A172 (cell line): Measurements from ENCODE around the gene MED16. TPM values are rescaled to one million over a fixed set of nuclear protein-coding genes. Genes with fewer than 3 reads are reported as not detected.
"Not testable (repeated sequence)": the region's sequence is repeated elsewhere in the genome, so short reads cannot be mapped to it uniquely, and the experiment has no call there.

Experiments used
- DNase-seq: peaks from one replicate; pipeline ENCODE4 v3.0.0-alpha.2; 2015; ENCODE audit warnings: low spot score
- total RNA-seq: library from RNA; depleted of rRNA; stranded (reverse); fragments of >200 nt; shearing (Covaris generic); gene quantifications from 2 replicates; pipeline ENCODE4 v1.2.3, GENCODE V29; 2014

Gene MED16
- total RNA-seq, 1 experiment from 2014 or later, result 15.2 TPM

- no peak for DNase-seq
Measured at GRCh38 chr19:911197-912033, 18.4 kb upstream of the MED16 start.

- no peak for DNase-seq
Measured at GRCh38 chr19:907183-907853, 14.3 kb upstream of the MED16 start.

DNA sequence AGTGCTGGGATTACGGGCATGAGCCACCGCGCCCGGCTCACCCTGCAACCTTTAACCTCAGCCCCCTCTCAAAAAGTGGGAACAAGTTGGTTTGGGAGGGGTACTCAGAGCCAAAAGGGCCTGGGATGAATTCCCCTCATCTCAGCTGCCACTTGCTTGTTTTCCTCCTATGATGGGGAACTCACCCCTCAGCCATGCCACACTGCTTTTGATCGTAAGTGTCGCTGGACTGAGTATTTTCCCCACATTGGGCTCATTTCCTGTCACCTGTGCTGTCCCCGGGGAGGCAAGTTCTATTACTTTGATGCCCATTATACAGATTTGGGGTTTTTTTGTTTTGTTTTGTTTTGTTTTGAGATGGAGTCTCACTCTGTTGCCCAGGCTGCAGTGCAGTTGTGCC lies 13.5 kb upstream of the MED16 start:
- DNase-seq, result no peak

DNA sequence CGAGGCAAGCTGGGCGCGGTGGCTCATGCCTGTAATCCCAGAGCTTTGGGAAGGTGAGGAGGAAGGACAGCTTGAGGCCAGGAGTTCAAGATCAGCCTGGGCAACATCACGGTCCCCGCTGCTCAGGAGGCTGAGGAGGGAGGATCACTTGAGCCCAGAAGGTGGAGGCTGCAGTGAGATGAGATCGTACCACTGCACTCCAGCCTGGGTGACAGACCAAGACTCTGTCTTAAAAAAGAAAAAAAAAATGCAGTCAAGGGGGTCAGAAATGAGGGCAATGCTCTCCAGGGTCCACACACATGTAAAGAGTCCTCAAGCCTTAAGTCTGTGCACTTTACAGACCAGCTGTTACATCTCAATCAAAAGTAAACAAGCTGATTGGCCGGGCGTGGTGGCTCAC lies 11.6 kb upstream of the MED16 start:
- DNase-seq, result no peak

- DNase-seq, result peak; percentile 74
Measured at GRCh38 chr19:903266-903797, 10.3 kb upstream of the MED16 start.

DNA sequence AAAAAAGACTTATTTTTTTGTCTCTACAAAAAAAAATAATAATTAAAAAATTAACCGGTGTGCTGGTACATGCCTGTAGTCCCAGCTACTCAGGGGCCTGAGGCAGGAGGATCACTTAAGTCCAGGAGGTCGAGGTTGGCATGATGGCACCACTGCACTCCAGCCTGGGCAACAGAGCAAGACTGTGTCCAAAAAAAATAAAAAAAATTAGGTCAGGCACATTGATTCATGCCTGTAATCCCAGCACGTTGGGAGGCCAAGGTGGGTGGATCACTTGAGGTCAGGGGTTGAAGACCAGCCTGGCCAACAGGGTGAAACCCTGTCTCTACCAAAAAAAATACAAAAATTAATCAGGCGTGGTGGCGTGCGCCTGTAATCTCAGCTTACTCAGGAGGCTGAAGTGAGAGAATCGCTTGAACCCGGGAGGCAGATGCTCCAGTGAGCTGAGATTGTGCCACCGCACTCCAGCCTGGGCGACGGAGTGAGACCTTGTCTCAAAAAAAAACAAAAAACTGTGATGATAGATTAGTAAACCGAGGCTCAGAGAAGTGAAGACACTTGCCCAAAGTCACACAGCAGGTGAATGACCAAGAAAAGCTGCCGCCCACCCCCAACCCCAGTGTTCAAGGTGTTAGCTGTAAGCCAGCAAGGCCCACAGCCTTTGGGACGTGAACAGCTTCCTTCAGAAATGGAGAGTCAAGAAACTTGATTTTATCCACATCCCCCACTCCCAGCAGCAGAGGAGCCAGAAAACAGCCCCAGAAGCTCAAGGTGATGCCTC lies 9.6 kb upstream of the MED16 start:
- DNase-seq, result no peak

- no peak for DNase-seq
Measured at GRCh38 chr19:902093-902370, 9.0 kb upstream of the MED16 start.

- DNase-seq, result no peak
Measured at GRCh38 chr19:901216-902092, 8.5 kb upstream of the MED16 start.

GRCh38 chr19:900302-901111 lies 7.5 kb upstream of the MED16 start:
- peak; percentile 40 for DNase-seq

GRCh38 chr19:900043-900301 lies 7.0 kb upstream of the MED16 start:
- no peak for DNase-seq

GRCh38 chr19:899336-900042 lies 6.5 kb upstream of the MED16 start:
- DNase-seq, result no peak

GRCh38 chr19:898663-899062 lies 5.7 kb upstream of the MED16 start:
- no peak for DNase-seq

- no peak for DNase-seq
Measured at GRCh38 chr19:897442-898039, 4.6 kb upstream of the MED16 start.

DNA sequence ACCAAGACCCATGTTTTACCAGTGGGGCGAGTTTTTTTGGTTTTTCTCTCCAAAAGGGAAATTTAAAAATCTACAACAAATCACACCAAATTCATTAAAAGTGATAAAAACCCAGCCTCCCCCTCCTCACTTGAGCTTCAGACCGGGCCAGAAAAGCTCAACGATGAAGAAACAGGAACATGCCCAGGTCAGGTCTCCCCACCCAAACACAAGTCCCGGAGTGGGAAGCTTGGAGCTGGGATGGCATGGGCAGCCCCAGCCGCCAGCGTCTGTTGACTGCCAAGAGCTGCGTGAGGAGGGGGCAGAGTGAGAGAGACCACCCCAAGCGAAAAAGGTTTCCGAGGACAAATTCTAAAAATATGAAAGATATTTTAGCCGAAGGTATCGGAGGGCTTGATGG lies 4.0 kb upstream of the MED16 start:
- no peak for DNase-seq

GRCh38 chr19:896434-896833 lies 3.4 kb upstream of the MED16 start:
- DNase-seq, result no peak

GRCh38 chr19:892243-892893 lies 619 bp downstream of the MED16 start:
- DNase-seq, result no peak

GRCh38 chr19:891421-892200 lies 1.4 kb downstream of the MED16 start:
- not testable (repeated sequence) for DNase-seq

DNA sequence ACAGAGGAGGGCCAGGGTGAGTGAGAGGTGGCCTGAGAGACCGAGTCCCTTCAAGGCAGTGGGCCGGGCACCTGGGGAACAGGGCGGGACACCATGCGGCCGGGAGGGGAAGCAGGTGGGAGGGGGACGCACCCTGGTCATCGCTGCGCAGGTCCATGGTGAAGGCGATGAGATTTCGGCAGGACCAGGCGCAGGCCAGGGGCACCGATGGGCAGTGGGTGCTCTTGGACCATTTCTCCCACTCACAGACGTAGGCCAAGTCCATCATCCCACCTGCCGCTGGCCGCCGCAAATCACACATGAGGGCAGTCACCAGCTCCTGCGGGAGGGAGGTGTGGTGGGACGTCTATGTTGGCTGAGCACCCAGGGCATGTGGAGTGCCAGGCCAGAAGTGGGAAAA lies 2.2 kb downstream of the MED16 start:
- no peak for DNase-seq
